AG04450 (cell line): Measurements from ENCODE around the gene ORM2. TPM values are rescaled to one million over a fixed set of nuclear protein-coding genes. Genes with fewer than 3 reads are reported as not detected.

Experiments used
- CTCF ChIA-PET: fragments of 300-600, 350-600 bp; formaldehyde crosslinking; extraction: SDS; loops from one replicate; lab custom pipeline; 2022; ENCODE audit warnings: antibody characterized with exemption, inconsistent platforms; lab: Charles Lee
- POLR2A ChIA-PET: fragments of 350-600 bp; formaldehyde crosslinking; extraction: SDS; loops from one replicate; lab custom pipeline; 2021; ENCODE audit warnings: antibody characterized with exemption, inconsistent platforms; lab: Yijun Ruan, JAX
- DNase-seq: peaks from one replicate; pipeline ENCODE4 v3.0.0-alpha.2; 2011; ENCODE audit warnings: low read depth, low spot score
- H3K27ac ChIP-seq: one replicate; pipeline ENCODE4 v1.5.1; 2012; ENCODE audit warnings: low read depth, low read length, control low read depth
- H3K27me3 ChIP-seq: one replicate; pipeline ENCODE4 v1.6.0; 2012; ENCODE audit warnings: low read length; ENCODE audit not compliant: control insufficient read depth, insufficient read depth
- H3K4me3 ChIP-seq: 2 replicates; pipeline ENCODE4 v1.5.1; 2011; ENCODE audit warnings: mild to moderate bottlenecking, low read depth, low read length, control low read depth
- H3K9me3 ChIP-seq: 2 replicates; pipeline ENCODE4 v1.5.1; 2012; ENCODE audit warnings: low read length; ENCODE audit not compliant: control insufficient read depth, insufficient read depth
- polyA plus RNA-seq: library from polyadenylated mRNA; depleted of rRNA; stranded (reverse); fragments of >200 nt; gene quantifications from 2 replicates; pipeline ENCODE4 v1.2.3, GENCODE V29; 2011
- TF ChIP-seq, protein P1 (sequence below): IDR thresholded peaks from 2 replicates; pipeline ENCODE4 v1.5.1; 2011; ENCODE audit warnings: low read depth, low read length, control low read depth, inconsistent platforms

ORM2 gene
- polyA plus RNA-seq, 1 experiment: not detected

DNA sequence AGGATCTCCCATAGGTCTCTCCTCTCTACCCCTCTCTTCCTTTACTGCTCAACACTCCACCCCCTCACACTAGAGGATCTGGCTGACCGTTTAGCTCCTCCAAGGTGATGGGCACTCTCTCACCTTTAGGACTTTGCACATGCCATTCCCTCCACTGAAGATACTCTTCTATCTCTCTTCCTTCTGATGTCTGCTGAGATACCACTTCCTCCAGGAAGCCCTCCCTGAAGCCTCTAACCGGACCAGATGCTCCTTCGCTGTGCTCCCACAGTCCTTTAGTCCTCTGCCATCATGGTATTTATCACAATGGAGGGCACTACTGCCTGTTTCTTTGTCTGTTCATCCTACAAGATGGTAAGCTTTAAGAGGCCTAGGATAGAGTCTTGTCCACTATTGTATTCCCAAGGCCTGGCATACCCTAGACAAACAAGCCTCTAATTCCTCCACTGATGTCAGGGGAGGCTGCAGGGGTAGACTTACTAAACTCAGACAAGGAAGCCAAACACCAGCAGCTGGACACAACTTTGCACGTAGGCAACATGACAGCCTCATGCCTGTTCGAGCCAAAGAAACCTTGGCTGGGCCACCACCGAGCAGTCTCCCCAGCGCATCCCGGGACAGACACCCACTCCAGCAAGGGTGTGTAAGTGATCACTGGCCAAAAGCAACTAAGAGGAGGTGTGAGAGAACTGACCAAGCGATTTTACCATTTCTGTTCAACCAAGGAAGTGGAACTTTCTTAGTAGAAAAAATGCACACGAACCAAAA is 20.2 kb downstream of the ORM2 start:
- H3K27me3 ChIP-seq: no peaks in the 10 kb centered on the region
- no peak overlapping the region for H3K4me3 ChIP-seq
- TF ChIP-seq, protein P1, sequence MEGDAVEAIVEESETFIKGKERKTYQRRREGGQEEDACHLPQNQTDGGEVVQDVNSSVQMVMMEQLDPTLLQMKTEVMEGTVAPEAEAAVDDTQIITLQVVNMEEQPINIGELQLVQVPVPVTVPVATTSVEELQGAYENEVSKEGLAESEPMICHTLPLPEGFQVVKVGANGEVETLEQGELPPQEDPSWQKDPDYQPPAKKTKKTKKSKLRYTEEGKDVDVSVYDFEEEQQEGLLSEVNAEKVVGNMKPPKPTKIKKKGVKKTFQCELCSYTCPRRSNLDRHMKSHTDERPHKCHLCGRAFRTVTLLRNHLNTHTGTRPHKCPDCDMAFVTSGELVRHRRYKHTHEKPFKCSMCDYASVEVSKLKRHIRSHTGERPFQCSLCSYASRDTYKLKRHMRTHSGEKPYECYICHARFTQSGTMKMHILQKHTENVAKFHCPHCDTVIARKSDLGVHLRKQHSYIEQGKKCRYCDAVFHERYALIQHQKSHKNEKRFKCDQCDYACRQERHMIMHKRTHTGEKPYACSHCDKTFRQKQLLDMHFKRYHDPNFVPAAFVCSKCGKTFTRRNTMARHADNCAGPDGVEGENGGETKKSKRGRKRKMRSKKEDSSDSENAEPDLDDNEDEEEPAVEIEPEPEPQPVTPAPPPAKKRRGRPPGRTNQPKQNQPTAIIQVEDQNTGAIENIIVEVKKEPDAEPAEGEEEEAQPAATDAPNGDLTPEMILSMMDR: no peak
- no peaks in the 10 kb centered on the region for H3K9me3 ChIP-seq
- peak overlapping the region; percentile 59 for H3K27ac ChIP-seq
- no peak for DNase-seq
- CTCF ChIA-PET: no interaction called here
- POLR2A ChIA-PET: no interaction called here

DNA sequence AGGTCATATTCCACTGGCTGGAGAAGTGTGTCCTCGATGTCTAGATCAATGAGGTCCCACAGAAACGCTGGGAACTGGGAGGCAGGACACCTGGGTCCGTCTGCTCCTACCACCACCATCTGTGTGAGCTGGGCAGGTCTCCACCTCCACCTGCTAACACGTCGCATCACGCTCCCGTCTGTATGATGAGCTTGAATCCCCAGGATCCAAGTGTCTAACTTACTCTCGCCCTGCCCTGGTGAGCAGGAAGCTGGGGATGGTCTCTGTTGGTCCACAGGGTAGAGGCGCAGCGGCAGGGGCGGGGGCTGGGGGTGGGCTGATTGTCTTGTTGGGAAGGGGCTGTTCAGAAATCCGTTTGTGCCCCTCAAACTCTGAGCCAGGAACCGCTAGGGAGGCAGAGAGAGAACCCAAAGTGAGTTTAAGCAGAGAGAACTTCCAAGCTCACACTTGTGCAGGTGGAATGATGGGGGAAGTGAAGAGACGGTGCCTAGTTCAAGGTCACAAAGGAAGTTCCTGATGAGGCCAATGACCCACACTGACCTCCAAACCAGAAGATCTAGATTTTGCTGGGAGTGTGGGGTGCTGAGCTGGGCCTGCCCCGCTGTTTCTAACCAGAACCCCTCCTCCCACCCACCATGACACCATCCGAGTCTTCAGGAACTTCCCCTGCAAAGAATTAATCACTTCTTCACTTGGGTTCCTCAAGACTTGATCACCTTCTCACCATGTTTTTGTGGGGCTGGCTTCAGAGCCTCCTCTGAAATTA is 21.1 kb downstream of the ORM2 start:
- DNase-seq: no peak
- ChIA-PET POLR2A (no interaction called here), CTCF (interaction anchor here (1.0 kb wide), 1 partner anchor 136 kb away, joined by 3 read pairs; no protein-coding TSS in a partner anchor)
- no peaks in the 10 kb centered on the region; the same call in 1 of the 2 replicates for H3K9me3 ChIP-seq
- H3K27me3 ChIP-seq: no peaks in the 10 kb centered on the region
- H3K27ac ChIP-seq: no peak overlapping the region
- TF ChIP-seq, protein P1: no peak
- no peak overlapping the region for H3K4me3 ChIP-seq

DNA sequence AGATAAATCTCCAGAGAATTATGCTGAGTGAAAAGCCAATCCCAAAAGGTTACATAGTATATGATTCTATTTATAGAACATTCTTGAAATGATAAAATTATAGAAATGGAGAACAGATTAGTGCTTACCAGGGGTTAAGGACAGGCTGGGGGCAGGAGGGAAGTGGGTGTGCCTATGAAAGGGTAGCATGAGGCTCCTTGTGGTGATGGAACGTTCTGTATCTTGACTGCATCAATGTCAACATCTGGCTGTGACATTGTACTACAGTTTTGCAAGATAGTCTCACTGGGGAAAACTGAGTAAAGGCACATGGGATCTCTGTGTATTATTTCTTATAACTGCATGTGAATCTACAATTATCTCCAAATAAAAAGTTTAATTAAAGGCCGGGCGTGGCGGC is 22.3 kb downstream of the ORM2 start:
- H3K4me3 ChIP-seq: no peak overlapping the region
- no peak for DNase-seq
- ChIA-PET POLR2A (no interaction called here), CTCF (no interaction called here)
- H3K27me3 ChIP-seq: no peaks in the 10 kb centered on the region
- H3K27ac ChIP-seq: no peak overlapping the region
- no peaks in the 10 kb centered on the region; the same call in 1 of the 2 replicates for H3K9me3 ChIP-seq
- TF ChIP-seq, protein P1: no peak

DNA sequence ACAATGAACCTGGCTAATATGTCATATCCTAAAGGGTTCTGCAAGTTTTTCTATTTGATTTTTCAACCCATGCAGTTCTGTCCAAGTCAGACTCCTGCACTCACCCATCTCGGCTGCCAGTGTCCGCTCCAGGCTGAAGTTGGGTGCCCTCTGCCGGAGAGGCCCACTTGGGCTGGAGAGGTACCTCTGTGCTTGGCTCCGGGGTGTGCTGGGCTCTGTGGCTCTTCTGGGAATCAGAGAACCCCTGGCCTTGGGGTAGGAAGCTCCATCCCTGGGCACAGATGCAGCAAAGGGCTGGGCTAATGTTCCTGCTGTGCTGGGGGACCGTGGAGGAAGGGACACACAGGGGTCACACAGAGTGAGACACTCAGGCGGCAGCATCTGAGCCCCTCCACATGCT is 26.2 kb downstream of the ORM2 start:
- ChIA-PET CTCF (no interaction called here), POLR2A (no interaction called here)
- Histone ChIP-seq H3K9me3 (no peaks in the 10 kb centered on the region; the same call in 1 of the 2 replicates), H3K4me3 (no peak overlapping the region), H3K27me3 (no peaks in the 10 kb centered on the region), H3K27ac (no peak overlapping the region)
- TF ChIP-seq, protein P1: no peak
- no peak for DNase-seq

- no peaks in the 10 kb centered on the region; the same call in 1 of the 2 replicates for H3K9me3 ChIP-seq
- no peak overlapping the region for H3K4me3 ChIP-seq
- POLR2A ChIA-PET: no interaction called here
- H3K27me3 ChIP-seq: no peaks in the 10 kb centered on the region
- CTCF ChIA-PET: no interaction called here
- H3K27ac ChIP-seq: no peak overlapping the region
- DNase-seq: no peak
- TF ChIP-seq, protein P1: no peak
These were observed 27.1 kb downstream of the ORM2 start for GRCh38 chr9:114356792-114357191.
